ENCODE results near the gene CSH2.
A peak's percentile ranks its signal among the peaks of the same experiment; 100 is the strongest.
"Not testable (repeated sequence)": the region's sequence is repeated elsewhere in the genome, so short reads cannot be mapped to it uniquely, and the experiment has no call there.

CSH2 gene

GRCh38 chr17:63896524-63897354 is 23.3 kb upstream of the CSH2 start, which contains the start of gene CSH1:
Gene CSH1, minus strand, starts transcription at chr17:63896574. Its CDS starts 63 bp downstream, at chr17:63896511.
- not testable (repeated sequence) for DNase-seq

DNA sequence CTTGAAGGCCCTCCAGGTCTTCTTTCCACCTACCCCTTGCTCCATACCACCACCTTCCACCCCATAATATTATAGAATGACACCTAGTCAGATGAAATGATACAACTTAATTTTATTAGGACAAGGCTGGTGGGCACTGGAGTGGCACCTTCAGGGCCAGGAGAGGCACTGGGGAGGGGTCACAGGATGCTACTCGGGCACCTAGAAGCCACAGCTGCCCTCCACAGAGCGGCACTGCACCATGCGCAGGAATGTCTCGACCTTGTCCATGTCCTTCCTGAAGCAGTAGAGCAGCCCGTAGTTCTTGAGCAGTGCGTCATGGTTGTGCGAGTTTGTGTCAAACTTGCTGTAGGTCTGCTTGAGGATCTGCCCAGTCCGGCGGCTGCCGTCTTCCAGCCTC is 21.3 kb upstream of the CSH2 start:
- not testable (repeated sequence) for DNase-seq

GRCh38 chr17:63894021-63894420 is 20.5 kb upstream of the CSH2 start:
- not testable (repeated sequence) for DNase-seq

DNA sequence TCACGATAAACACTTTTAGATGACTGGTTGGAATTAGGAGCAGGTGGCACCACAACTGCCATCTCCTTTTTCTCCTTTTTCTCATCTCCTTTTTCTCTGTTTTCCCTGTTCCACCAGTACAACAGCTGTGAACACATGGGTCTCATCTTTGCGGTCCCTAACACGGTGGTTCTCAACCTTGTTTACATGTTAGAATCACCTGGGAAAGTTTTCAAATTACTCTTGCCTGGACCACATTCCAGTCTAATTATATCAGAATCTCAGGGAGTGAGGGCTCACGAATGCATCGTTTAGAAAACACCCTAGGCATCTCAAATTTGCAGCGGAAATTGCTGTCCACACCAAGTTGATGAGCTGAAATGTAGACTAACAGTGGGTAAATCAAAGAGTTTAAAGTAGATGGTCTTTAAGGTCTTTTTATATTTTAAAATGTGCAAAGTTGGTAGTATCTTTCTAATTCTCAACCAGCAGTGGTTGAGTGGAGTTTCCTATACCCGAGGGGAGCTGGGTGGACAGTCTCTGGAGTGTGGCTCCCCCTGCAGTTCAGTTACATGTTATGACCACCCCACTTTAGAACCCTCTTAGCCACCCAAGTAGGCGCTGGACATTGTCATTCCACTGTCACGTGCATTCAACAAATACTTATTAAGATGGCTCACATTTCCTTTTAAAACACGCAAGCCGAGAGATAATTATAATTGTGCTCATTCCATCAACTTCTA is 19.0 kb upstream of the CSH2 start:
- DNase-seq: not testable (repeated sequence)

GRCh38 chr17:63889026-63889848 is 15.8 kb upstream of the CSH2 start:
- DNase-seq: peak; percentile 18

DNA sequence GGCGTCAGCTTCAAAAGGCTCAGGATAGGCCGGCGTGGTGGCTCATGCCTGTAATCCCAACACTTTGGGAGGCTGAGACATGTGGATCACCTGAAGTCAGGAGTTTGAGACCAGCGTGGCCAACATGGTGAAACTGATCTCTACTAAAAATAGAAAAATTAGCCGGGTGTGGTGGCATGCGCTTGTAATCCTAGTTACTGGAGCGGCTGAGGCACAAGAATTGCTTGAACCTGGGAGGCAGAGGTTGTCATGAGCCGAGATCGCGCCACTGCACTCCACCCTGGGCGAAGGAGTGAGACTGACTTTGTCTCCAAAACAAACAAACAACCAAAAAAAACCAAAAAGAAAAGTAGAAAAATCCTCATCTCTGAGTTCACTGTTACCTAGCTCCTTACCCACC is 11.6 kb upstream of the CSH2 start:
- DNase-seq: not testable (repeated sequence)

GRCh38 chr17:63882626-63883126 is 9.2 kb upstream of the CSH2 start:
- DNase-seq: not testable (repeated sequence)

DNA sequence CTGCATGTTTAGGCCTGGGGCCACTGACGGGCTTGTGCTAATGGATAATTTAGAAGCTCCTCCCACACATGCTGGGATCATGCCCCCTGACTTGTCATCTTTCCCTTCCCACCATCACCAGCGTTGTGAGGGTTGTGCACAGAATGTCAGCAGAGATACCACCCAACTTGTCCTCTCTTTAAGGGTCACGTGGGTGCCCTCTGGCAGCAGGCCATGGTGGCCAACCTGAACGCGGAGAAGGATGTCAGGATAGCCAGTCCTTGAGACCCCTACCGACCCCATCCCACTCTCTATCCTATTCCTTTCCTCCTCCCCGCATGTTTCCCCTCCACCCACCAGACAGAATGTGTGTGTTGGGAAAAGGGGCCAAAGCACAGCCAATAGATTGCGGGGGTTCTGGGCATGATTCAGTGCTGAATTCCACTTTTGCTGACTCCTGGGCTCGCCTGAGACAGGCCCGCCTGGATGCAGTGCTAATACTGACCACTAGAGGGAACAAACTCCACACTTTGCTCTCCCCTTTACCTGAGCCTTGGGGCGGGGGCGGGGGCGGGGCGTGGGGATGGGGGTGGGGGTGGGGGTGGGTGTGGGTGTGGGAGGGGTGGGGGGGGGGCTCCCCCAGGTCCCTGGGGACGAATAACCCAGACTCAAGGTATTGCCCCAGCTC is 8.6 kb upstream of the CSH2 start, which contains the start of gene GH2:
GH2 (minus strand) TSS at position 10 of the 667 bp plus-strand sequence. CDS start 143 bp downstream, outside the sequence.
- peak; percentile 26 for DNase-seq

GRCh38 chr17:63881337-63881736 is 7.9 kb upstream of the CSH2 start:
- DNase-seq: not testable (repeated sequence)

- no peak for DNase-seq
Measured at GRCh38 chr17:63880706-63881105, 7.2 kb upstream of the CSH2 start.

DNA sequence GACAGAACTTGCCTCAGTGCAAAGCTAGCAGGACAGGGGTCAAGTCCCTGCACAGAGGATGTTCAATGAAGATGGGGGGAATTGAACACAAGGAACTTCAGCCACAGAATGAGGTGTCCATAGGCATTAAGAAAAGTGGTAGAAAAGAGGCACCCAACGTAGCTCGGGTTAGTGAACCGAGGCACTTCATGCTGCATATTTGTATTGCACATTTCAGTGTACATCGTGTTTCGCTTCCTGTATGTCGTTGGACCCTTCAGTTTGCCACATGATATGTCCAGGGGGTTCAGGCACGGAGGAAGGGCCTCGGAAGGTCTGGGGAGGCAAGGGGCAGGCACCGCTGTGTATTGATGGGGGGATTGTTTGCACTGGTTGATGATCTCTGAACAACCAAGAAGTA is 4.9 kb upstream of the CSH2 start:
- not testable (repeated sequence) for DNase-seq

- DNase-seq: not testable (repeated sequence)
Measured at GRCh38 chr17:63874693-63875092, 1.2 kb upstream of the CSH2 start.

DNA sequence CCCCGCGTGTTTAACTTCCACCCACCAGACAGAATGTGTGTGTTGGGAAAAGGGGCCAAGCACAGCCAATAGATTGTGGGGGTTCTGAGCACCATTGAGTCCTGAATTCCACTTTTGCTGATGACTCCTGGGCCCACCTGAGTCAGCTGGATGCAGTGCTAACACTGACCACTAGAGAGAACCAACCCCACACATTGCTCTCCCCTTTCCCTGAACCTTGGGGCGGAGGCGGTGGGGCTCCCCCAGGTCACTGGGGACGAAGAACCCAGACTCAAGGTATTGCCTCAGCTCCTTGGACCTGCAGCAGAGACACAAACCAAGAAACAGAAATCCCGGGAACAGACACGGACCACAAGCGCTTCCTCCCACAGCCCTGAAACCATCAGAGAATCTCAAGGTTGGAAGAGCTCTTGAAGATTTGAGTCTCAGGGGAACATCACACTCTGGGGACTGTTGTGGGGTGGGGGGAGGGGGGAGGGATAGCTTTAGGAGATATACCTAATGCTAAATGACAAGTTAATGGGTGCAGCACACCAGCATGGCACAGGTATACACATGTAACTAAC is 667 bp upstream of the CSH2 start:
- DNase-seq: not testable (repeated sequence)

DNA sequence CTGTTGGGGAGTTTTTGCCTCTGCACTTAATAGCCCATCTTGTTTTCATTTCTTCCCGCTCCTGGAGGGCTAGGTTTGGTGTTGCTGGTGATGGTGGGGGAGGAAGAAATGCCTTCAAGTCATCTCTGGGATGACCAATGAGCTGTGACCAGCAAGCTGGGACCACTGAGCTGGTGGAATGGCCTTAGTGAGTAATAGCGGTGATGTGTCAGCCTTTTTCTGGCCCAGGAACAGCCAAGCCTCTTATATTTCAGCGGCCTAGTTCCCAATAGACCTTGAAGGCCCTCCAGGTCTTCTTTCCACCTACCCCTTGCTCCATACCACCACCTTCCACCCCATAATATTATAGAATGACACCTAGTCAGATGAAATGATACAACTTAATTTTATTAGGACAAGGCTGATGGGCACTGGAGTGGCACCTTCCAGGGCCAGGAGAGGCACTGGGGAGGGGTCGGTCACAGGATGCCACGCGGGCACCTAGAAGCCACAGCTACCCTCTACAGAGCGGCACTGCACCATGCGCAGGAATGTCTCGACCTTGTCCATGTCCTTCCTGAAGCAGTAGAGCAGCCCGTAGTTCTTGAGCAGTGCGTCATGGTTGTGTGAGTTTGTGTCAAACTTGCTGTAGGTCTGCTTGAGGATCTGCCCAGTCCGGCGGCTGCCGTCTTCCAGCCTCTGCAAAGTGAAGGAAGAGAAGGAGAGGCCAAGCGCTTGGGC is 1.7 kb downstream of the CSH2 start:
- not testable (repeated sequence) for DNase-seq

DNA sequence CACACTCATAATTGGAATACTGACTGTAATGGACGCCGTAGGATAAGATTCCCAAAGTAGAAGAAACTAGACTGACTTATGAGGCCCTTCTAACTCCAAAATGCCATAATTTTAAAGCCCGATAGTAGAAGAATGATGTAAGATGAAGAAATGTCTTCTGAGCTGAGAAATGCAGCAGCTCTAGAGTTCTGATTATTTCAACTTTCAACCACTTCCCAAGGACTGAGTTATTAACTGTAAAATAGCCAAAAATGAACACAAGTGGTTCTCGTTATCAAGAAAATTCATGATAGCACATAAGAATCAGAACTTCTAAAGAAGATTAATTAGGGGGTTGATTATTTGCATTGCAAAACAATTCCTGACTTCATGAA is 3.2 kb downstream of the CSH2 start:
- DNase-seq: not testable (repeated sequence)

GRCh38 chr17:63869491-63870291 is 3.8 kb downstream of the CSH2 start:
- DNase-seq: not testable (repeated sequence)

DNA sequence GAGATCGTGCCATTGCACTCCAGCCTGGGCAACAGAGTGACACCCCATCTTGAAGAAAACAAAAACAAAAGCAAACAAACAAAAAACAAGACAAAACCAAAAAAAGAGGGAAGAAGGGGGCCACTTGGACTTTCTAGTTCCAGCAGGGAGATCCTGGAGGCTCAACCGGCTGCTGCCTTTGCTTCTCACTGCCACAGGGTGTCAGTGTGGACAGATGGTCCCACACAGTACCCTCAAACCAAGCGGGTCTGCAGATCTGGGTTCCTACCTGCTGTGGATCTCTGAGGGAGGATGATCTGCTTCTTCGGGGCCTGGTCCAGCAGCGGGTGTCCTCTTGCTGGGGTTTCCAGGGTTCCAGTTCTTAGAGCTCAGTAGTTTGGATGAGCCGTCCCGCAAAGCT is 6.9 kb downstream of the CSH2 start:
- DNase-seq: not testable (repeated sequence)

DNA sequence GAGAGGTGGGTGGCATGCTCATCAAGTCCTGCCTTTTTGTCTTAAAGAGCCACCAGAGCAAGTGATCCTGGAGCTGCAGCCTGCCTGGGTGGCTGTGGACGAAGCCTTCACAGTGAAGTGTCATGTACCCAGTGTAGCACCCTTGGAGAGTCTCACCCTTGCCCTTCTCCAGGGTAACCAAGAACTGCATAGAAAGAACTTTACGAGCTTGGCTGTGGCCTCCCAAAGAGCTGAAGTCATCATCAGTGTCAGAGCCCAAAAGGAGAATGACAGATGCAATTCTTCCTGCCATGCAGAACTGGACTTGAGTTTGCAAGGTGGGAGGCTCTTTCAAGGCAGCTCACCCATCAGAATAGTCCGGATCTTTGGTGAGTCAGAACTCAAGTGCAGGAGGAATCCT is 14.2 kb downstream of the CSH2 start:
- no peak for DNase-seq

DNA sequence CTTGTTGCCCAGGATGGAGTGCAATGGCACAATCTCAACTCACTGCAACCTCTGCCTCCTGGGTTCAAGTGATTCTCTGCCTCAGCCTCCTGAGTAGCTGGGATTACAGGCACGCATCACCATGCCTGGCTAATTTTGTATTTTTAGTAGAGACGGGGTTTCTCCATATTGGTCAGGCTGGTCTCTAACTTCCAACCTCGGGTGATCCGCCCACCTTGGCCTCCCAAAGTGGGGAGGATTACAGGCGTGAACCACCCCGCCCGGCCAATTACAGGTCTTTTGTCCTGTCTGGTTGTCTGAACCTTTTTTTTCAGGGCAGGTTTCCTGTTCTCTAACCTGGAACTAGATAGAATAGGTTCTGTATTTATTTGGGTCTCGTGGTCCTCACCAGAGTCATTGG is 17.1 kb downstream of the CSH2 start:
- DNase-seq: not testable (repeated sequence)

DNA sequence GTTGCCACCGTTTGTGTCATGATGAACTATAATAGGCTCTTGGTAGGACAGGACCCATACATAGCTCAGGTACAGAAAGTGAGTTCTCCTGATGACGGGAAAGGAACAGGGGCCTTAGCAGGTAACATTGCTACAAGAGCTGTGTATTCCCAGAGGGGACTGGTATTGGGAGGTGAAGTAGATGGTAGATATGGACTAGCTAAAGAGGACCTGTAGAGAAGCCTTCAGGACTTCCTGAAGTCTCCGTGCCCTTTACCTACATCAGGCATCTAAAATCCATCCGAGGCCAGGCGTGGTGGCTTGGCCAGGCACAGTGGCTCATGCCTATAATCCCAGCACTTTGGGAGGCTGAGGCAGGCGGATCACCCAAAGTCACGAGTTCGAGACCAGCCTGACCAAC is 18.3 kb downstream of the CSH2 start:
- no peak for DNase-seq
